H1 (cell line): ENCODE data around the gene EXOC6. TPM values are rescaled to one million over a fixed set of nuclear protein-coding genes. Genes with fewer than 3 reads are reported as not detected.
A peak's percentile ranks its signal among the peaks of the same experiment; 100 is the strongest.

Experiments used
- CTCF ChIA-PET: fragments of 300-600 bp; sonication (Branson Sonifier 250); formaldehyde crosslinking; loops from one replicate; lab custom pipeline; 2021; ENCODE audit not compliant: partially characterized antibody; lab: Charles Lee
- POLR2A ChIA-PET: fragments of 300-600 bp; sonication (Branson Sonifier 250); formaldehyde crosslinking; loops from one replicate; lab custom pipeline; 2021; ENCODE audit warnings: inconsistent platforms; ENCODE audit not compliant: partially characterized antibody; lab: Charles Lee
- DNase-seq, 2 experiments: peaks; one replicate each; pipeline versions ENCODE4 v3.0.0 to v3.0.0-alpha.2; 2010 to 2022; ENCODE audit warnings: low spot score in 2 of 2, low read depth in 1 of 2, mixed read lengths in 1 of 2
- FAIRE-seq: peaks from 2 replicates; lab custom pipeline; 2011; peaks lifted over from hg19 to GRCh38; lab: Jason Lieb, UNC
- H2AFZ ChIP-seq: 2 replicates; pipeline ENCODE4 v1.8.1; 2012; ENCODE audit warnings: low read length, inconsistent platforms
- H2AK5ac ChIP-seq: 2 replicates; pipeline ENCODE4 v1.6.1; 2013; ENCODE audit warnings: low read depth, low read length
- H2BK120ac ChIP-seq: replicated peaks from 2 replicates; pipeline ENCODE3; 2013; ENCODE audit warnings: low read depth, low read length, inconsistent platforms
- H2BK12ac ChIP-seq: 2 replicates; pipeline ENCODE4 v1.6.1; 2013; ENCODE audit warnings: low read depth, low read length
- H2BK15ac ChIP-seq: 2 replicates; pipeline ENCODE4 v1.6.1; 2013; ENCODE audit warnings: low read length
- H2BK20ac ChIP-seq: 2 replicates; pipeline ENCODE4 v1.6.1; 2013; ENCODE audit warnings: low read length
- H2BK5ac ChIP-seq: 2 replicates; pipeline ENCODE4 v1.6.1; 2013; ENCODE audit warnings: low read depth, low read length
- H3K14ac ChIP-seq: 2 replicates; pipeline ENCODE4 v1.6.1; 2013; ENCODE audit warnings: inconsistent platforms; ENCODE audit not compliant: insufficient read length
- H3K18ac ChIP-seq: 2 replicates; pipeline ENCODE4 v1.6.1; 2013; ENCODE audit warnings: low read length; ENCODE audit errors: extremely low read depth
- H3K23ac ChIP-seq: 2 replicates; pipeline ENCODE4 v1.6.1; 2013; ENCODE audit warnings: inconsistent platforms; ENCODE audit not compliant: insufficient read length
- H3K23me2 ChIP-seq: 2 replicates; pipeline ENCODE4 v1.6.1; 2013; ENCODE audit warnings: low read depth, low read length
- H3K27ac ChIP-seq: 2 replicates; pipeline ENCODE4 v1.6.1; 2011; ENCODE audit warnings: low read depth, low read length, inconsistent platforms
- H3K27me3 ChIP-seq, 4 experiments: replicated peaks in 1 of 4; 1 replicate in 1 of 4; 2 replicates in 3 of 4; pipeline versions ENCODE4 v1.6.1 to v1.8.1; 2011 to 2013; ENCODE audit warnings: low read length in 3 of 4, mild to moderate bottlenecking in 3 of 4, inconsistent platforms in 2 of 4, mixed read lengths in 2 of 4, moderate library complexity in 1 of 4; ENCODE audit not compliant: control insufficient read depth in 3 of 4, insufficient read depth in 3 of 4; ENCODE audit errors: extremely low read depth in 1 of 4
- H3K36me3 ChIP-seq, 4 experiments: 2 replicates each; pipeline versions ENCODE4 v1.6.1 to v1.8.1; 2011 to 2013; ENCODE audit warnings: mild to moderate bottlenecking in 4 of 4, low read length in 3 of 4, moderate library complexity in 2 of 4, control low read depth in 1 of 4, inconsistent platforms in 1 of 4; ENCODE audit not compliant: insufficient read depth in 4 of 4, control insufficient read depth in 2 of 4
- H3K4ac ChIP-seq: replicated peaks from 2 replicates; pipeline ENCODE3; 2013; ENCODE audit warnings: low read length, low read depth, mixed read lengths, inconsistent platforms; ENCODE audit not compliant: insufficient read length
- H3K4me1 ChIP-seq, 4 experiments: replicated peaks in 1 of 4; 1 replicate in 1 of 4; 2 replicates in 3 of 4; pipeline versions ENCODE4 v1.6.1 to v1.8.1; 2011 to 2013; ENCODE audit warnings: low read length in 3 of 4, inconsistent platforms in 2 of 4, mixed read lengths in 1 of 4; ENCODE audit not compliant: insufficient read depth in 4 of 4, control insufficient read depth in 3 of 4
- H3K4me2 ChIP-seq, 2 experiments: 2 replicates each; pipeline versions ENCODE4 v1.6.1 to v1.8.1; 2011 to 2013; ENCODE audit warnings: low read depth in 2 of 2, low read length in 2 of 2, control low read depth in 1 of 2, inconsistent platforms in 1 of 2, mild to moderate bottlenecking in 1 of 2; ENCODE audit not compliant: insufficient read depth in 1 of 2
- H3K4me3 ChIP-seq, 4 experiments: fragments of 200-600, 300-600 bp in 1 of 4; sonication (generic), shearing (Covaris generic), sonication (Bioruptor Twin) in 1 of 4; 2 replicates each; pipeline versions ENCODE4 v1.5.1 to v1.8.1; 2011 to 2016; ENCODE audit warnings: low read length in 4 of 4, low read depth in 3 of 4, control low read depth in 2 of 4, inconsistent platforms in 2 of 4, mild to moderate bottlenecking in 2 of 4, mixed read lengths in 1 of 4, moderate library complexity in 1 of 4; ENCODE audit not compliant: insufficient read depth in 2 of 4; ENCODE audit errors: extremely low read depth in 1 of 4
- H3K56ac ChIP-seq: replicated peaks from 2 replicates; pipeline ENCODE3; 2013; ENCODE audit warnings: low read depth, mild to moderate bottlenecking, mixed read lengths, low read length, inconsistent platforms; ENCODE audit not compliant: insufficient read length
- H3K79me1 ChIP-seq: 2 replicates; pipeline ENCODE4 v1.6.1; 2013; ENCODE audit warnings: low read depth, low read length, control low read depth
- H3K79me2 ChIP-seq, 2 experiments: 2 replicates each; pipeline versions ENCODE4 v1.6.1 to v1.8.1; 2012 to 2013; ENCODE audit warnings: low read length in 2 of 2, mild to moderate bottlenecking in 2 of 2, inconsistent platforms in 1 of 2; ENCODE audit not compliant: insufficient read depth in 2 of 2, control insufficient read depth in 1 of 2
- H3K9ac ChIP-seq, 4 experiments: replicated peaks in 1 of 4; 1 replicate in 1 of 4; 2 replicates in 3 of 4; pipeline versions ENCODE4 v1.6.1 to v1.8.1; 2011 to 2013; ENCODE audit warnings: low read depth in 3 of 4, low read length in 3 of 4, control low read depth in 2 of 4, mild to moderate bottlenecking in 2 of 4, moderate library complexity in 2 of 4, inconsistent platforms in 1 of 4; ENCODE audit errors: extremely low read depth in 1 of 4
- H3K9me3 ChIP-seq, 2 experiments: 2 replicates each; pipeline versions ENCODE4 v1.6.1 to v1.8.1; 2012 to 2013; ENCODE audit warnings: mild to moderate bottlenecking in 2 of 2, moderate library complexity in 2 of 2, control low read depth in 1 of 2, inconsistent platforms in 1 of 2, low read depth in 1 of 2, low read length in 1 of 2, mixed read lengths in 1 of 2; ENCODE audit not compliant: insufficient read depth in 2 of 2
- H4K20me1 ChIP-seq, 2 experiments: replicated peaks in 1 of 2; 2 replicates each; pipeline versions ENCODE3 to v1.8.1; 2011 to 2013; ENCODE audit warnings: inconsistent platforms in 2 of 2, low read length in 2 of 2, mild to moderate bottlenecking in 1 of 2; ENCODE audit not compliant: insufficient read depth in 2 of 2, control insufficient read depth in 1 of 2
- H4K5ac ChIP-seq: 2 replicates; pipeline ENCODE4 v1.6.1; 2013; ENCODE audit warnings: low read length, low read depth, mixed read lengths, inconsistent platforms; ENCODE audit not compliant: insufficient read length
- H4K8ac ChIP-seq: 2 replicates; pipeline ENCODE4 v1.8.0; 2013; ENCODE audit warnings: mild to moderate bottlenecking, moderate library complexity, low read length, inconsistent platforms; ENCODE audit not compliant: insufficient read depth; ENCODE audit errors: extremely low read depth
- H4K91ac ChIP-seq: replicated peaks from 2 replicates; pipeline ENCODE3; 2013; ENCODE audit warnings: low read length, mixed read lengths, inconsistent platforms; ENCODE audit not compliant: insufficient read length
- BCL11A ChIP-seq, 2 experiments: IDR thresholded peaks; one replicate each; pipeline ENCODE4 v1.6.1; 2011; ENCODE audit warnings: low read depth in 2 of 2, low read length in 2 of 2, mild to moderate bottlenecking in 2 of 2
- CHD2 ChIP-seq: IDR thresholded peaks from 2 replicates; pipeline ENCODE4 v1.6.1; 2012; ENCODE audit warnings: low read length, improper control_type of control experiment
- EP300 ChIP-seq, 2 experiments: IDR thresholded peaks; 1 replicate in 1 of 2; 2 replicates in 1 of 2; pipeline ENCODE4 v1.6.1; 2011 to 2012; ENCODE audit warnings: low read depth in 2 of 2, low read length in 2 of 2, mild to moderate bottlenecking in 2 of 2, borderline replicate concordance in 1 of 2, inconsistent platforms in 1 of 2, moderate library complexity in 1 of 2
- KDM4A ChIP-seq: IDR thresholded peaks from one replicate; pipeline ENCODE4 v1.7.1; 2012; ENCODE audit warnings: low read depth, mild to moderate bottlenecking, moderate library complexity, low read length, inconsistent platforms; ENCODE audit not compliant: severe bottlenecking
- POU5F1 ChIP-seq: IDR thresholded peaks from 2 replicates; pipeline ENCODE4 v1.6.1; 2011; ENCODE audit warnings: low read depth, mild to moderate bottlenecking, low read length, moderate library complexity
- SP2 ChIP-seq: IDR thresholded peaks from 2 replicates; pipeline ENCODE4 v1.6.1; 2012; ENCODE audit warnings: mild to moderate bottlenecking, low read length, inconsistent platforms
- YY1 ChIP-seq: IDR thresholded peaks from 2 replicates; pipeline ENCODE4 v1.6.1; 2011; ENCODE audit warnings: low read depth, mild to moderate bottlenecking, low read length
- ZNF274 ChIP-seq: IDR thresholded peaks from 2 replicates; pipeline ENCODE4 v1.7.0; 2012; ENCODE audit warnings: low read length, borderline replicate concordance; ENCODE audit errors: extremely low read depth
- WGBS, 2 experiments: shearing (Covaris generic) in 1 of 2; methylation state at CpG; one replicate each; pipeline versions ENCODE4 v1.1.6 to v1.1.7; 2013 to 2015; ENCODE audit warnings: low lambda C conversion rate in 2 of 2, mixed read lengths in 2 of 2, inconsistent platforms in 1 of 2, low coverage in 1 of 2, missing lambda C conversion rate in 1 of 2; ENCODE audit not compliant: insufficient replicate concordance in 2 of 2, insufficient coverage in 1 of 2, insufficient read length in 1 of 2; ENCODE audit errors: extremely low coverage in 1 of 2, missing lambda C conversion rate in 1 of 2; 5-methylcytosine and 5-hydroxymethylcytosine counted together
- polyA plus RNA-seq, 7 experiments: library from polyadenylated mRNA; depleted of rRNA in 3 of 7; stranded (reverse) in 5 of 7; unstranded in 2 of 7; fragments of >200 nt in 5 of 7; fragments of 200-250 nt in 2 of 7; gene quantifications; 1 replicate in 5 of 7; 2 replicates in 1 of 7; 4 replicates in 1 of 7; pipeline versions ENCODE4 v1.2.1 to v1.2.3, GENCODE V29; 2011 to 2013; ENCODE audit warnings: missing spikeins in 2 of 7, mixed read lengths in 2 of 7
- total RNA-seq: library from RNA; stranded (reverse); fragmentation: NEBNext Ultra II Directional; extraction: Animal tissue kit (Norgen Biotek cat#: 25700); gene quantifications from 2 replicates; pipeline ENCODE4 v1.2.1, GENCODE V29; 2021

EXOC6 gene
- total and polyA plus RNA-seq, 2 of the 8 experiments (the other 6 are each of a cell fraction or from before 2014, with no cell fraction given): 1.7 to 4.5 TPM

GRCh38 chr10:92892691-92893054 lies 44.4 kb downstream of the EXOC6 start:
- Histone ChIP-seq H3K79me1 (no peaks in the 10 kb centered on the region), H3K4me1 (peaks cover 2 to 19% (median 14%) of the 10 kb centered on the region in 4 experiments), H3K36me3 (no peaks in the 10 kb centered on the region), H2BK20ac (no peak overlapping the region), H2AK5ac (no peak overlapping the region), H3K4ac (no peak overlapping the region), H4K8ac (no peak overlapping the region), H3K27me3 (no peaks in the 10 kb centered on the region), H4K20me1 (no peaks in the 10 kb centered on the region), H3K4me3 (no peak overlapping the region), H4K91ac (peak overlapping the region; percentile 11), H2AFZ (no peak overlapping the region), H2BK5ac (0 out of 2 replicates have a peak overlapping the region, but pooled peaks have one; percentile 60), H3K23ac (no peak overlapping the region), H3K23me2 (no peaks in the 10 kb centered on the region; the same call in 1 of the 2 replicates), H3K27ac (no peak overlapping the region), H2BK15ac (no peak overlapping the region), H3K14ac (no peak overlapping the region), H4K5ac (no peak overlapping the region), H3K56ac (no peak overlapping the region), H3K18ac (no peak overlapping the region), H3K9me3 (no peaks in the 10 kb centered on the region), H3K9ac (no peak overlapping the region), H3K4me2 (no peak overlapping the region), H2BK12ac (no peak overlapping the region), H2BK120ac (no peak overlapping the region), H3K79me2 (no peaks in the 10 kb centered on the region)
- 88% methylated on average over 3 of the region's 3 CpGs; no CpG with 5 or more reads in 1 of the 2 experiments for WGBS, 2 experiments
- TF ChIP-seq EP300 (IDR thresholded peaks at IDR 0.05; ENCODE audit: borderline replicate concordance in 1 of 2, low read depth in 2 of 2, low read length in 2 of 2) (no peak), ZNF274 (no peak), YY1 (no peak), SP2 (no peak), KDM4A (no peak), POU5F1 (no peak), CHD2 (no peak), BCL11A (IDR thresholded peaks at IDR 0.05; ENCODE audit: low read depth in 2 of 2, low read length in 2 of 2) (no peak)
- POLR2A ChIA-PET: no interaction called here
- CTCF ChIA-PET: interaction anchor here (1.0 to 1.5 kb wide), 6 partner anchors 9 to 465 kb away, joined by 3 to 5 read pairs (median 4); no protein-coding TSS in a partner anchor
- DNase-seq (no peak), FAIRE-seq (no peak)
